GM12801 (cell line): ENCODE data around the gene CMTM7.

Experiments
- TF ChIP-seq, protein P1 (sequence below): IDR thresholded peaks from one replicate; pipeline ENCODE4 v1.5.1; 2011; ENCODE audit warnings: control low read depth; ENCODE audit not compliant: insufficient read length; ENCODE audit errors: extremely low read depth

Gene CMTM7

DNA sequence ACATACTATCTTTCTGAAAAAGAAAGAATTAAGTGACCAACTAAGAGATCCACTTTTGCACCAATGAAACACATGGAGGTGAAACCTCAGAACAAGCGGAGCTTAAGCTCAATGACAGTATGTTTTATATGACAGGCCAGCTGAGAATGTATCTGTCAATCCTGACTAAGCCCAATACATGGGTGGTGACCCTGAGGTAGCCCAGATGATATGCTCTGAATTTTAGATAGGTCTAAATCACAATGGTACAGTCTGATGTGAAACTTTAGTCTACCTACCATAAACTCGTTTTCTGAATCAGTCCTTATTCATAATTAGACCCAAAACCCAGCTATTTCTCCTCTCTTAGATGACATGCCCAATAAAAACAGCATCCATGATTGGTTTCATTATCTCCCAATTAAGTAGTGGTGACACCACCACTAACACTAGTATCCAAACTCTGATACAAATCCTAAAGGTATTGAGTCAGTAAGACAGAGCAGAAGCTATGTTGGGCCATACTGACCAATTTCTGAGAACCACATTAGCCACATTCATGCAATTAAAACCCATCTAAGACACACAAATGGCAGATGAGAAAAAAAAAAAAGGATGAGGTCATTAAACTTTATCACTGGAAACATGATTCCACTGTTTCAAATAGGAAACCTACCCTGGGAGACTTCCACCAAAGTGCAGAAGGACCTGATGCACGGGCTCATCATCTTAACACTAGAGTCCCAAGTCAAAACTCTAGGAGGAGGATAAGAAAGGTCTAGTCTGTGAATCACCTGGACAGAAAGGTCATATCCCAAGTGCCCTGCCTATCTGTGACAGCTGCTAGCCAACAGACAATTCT lies 90.4 kb downstream of the CMTM7 start:
- TF ChIP-seq, protein P1, sequence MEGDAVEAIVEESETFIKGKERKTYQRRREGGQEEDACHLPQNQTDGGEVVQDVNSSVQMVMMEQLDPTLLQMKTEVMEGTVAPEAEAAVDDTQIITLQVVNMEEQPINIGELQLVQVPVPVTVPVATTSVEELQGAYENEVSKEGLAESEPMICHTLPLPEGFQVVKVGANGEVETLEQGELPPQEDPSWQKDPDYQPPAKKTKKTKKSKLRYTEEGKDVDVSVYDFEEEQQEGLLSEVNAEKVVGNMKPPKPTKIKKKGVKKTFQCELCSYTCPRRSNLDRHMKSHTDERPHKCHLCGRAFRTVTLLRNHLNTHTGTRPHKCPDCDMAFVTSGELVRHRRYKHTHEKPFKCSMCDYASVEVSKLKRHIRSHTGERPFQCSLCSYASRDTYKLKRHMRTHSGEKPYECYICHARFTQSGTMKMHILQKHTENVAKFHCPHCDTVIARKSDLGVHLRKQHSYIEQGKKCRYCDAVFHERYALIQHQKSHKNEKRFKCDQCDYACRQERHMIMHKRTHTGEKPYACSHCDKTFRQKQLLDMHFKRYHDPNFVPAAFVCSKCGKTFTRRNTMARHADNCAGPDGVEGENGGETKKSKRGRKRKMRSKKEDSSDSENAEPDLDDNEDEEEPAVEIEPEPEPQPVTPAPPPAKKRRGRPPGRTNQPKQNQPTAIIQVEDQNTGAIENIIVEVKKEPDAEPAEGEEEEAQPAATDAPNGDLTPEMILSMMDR = no peak

DNA sequence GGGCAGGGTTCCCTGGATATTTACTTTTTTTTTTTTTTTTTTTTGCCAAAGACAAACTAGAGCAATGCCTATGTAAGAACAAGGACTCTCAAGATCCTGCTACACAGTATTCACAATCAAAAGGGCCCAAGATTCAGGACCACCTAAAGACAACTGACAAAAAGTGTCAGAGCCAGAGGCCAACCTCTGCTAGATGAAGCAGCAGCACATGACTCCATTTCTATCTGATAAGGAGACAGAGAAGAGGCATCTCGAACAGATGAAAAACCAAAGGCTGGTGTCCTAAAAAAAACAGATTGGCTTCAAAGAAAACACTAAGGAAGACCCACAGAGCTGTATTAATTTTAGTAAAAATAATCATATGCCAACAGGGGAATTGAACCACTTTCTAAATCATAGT lies 91.0 kb downstream of the CMTM7 start:
- TF ChIP-seq, protein P1 = no peak

DNA sequence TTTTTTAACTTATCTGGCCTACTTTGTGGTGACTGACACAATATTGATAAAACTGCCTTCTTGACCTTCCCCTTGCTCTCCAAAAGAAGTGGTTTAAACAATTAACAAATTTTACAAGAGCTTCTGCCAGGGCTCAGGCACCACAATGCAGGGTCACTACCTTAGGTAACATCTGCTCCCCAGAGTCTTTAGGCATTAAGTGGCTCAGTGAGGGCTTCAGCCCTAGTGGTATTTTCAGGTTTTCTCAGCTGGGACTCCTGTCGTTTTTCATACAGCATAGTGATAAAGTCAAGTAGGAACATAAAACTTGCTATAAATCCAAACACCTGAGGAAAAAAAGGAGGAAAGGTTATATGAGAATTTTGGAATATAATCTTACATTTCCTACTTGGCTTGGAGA lies 92.1 kb downstream of the CMTM7 start:
- TF ChIP-seq, protein P1 = no peak

DNA sequence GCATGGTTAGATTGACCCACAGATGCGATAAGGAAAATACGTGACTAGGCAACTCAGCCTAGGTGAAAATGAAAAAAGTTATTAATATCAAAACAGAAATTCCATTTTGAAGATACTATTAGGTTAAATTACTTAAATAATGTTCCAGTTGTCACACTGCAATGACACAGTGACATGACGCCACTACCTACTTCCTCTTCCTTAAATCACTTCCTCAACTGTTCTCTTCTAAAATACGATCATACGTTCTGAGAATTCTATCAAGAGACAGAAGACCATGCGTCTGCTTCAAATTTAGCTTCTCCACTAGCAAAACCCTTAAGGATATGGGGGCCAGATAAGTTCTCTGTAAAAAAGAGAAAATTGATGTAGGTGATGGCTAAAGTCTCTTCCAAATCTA lies 92.8 kb downstream of the CMTM7 start:
- TF ChIP-seq, protein P1 = no peak

DNA sequence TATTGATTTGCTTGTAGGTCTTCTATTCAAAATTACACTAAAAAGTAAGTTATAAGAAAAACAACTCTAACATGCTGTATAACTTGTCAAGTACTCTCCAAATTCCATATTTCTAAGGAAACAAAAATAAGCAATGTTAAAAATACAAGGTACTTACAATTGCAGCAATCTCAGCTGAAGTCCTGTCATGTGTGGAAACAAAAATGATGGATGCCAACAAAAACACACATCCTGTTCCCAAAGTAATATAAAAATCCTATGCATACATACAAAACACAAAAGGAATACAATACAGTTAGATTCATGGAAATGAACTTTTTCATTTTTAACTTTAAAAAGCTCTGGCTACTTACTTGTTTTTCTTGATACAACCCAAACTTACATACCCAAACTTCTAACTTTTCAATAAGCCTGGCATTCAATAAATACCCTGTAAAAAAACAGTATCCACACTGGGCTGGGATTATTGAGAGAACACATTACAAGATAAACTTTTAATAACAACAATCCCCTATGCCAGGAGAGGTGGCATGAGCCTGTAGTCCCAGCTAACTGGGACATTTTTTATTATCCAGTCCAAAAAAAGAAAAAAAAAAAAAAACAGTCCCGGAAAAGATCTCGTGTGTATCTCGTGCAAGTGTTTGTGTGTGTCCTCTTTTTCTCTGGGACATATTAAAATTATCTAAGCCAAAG lies 96.3 kb downstream of the CMTM7 start:
- TF ChIP-seq, protein P1 = no peak

DNA sequence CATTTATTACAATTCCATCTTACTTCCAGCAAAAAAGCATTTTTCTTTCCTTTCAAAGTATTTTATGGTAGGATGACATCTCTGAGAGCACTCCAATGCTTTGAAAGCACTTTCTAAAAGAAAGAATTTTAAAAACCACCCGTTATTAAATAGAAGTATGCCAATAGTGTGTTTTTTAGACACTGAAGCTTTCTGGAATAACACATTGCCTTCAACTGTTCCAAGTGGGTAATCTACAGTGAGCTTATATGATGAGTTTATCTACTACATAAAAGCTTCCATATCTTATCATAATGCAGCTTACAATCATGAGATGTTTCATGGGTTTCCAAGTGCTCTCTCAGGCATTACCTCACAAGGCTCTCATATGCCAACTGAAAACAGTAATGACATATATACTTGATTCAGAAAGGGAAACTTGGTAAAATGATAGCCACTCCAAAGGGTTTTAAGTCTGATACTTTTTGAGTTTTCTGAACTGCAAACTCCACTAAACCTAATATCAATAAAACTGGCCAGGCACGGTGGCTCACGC lies 96.9 kb downstream of the CMTM7 start:
- TF ChIP-seq, protein P1 = no peak

DNA sequence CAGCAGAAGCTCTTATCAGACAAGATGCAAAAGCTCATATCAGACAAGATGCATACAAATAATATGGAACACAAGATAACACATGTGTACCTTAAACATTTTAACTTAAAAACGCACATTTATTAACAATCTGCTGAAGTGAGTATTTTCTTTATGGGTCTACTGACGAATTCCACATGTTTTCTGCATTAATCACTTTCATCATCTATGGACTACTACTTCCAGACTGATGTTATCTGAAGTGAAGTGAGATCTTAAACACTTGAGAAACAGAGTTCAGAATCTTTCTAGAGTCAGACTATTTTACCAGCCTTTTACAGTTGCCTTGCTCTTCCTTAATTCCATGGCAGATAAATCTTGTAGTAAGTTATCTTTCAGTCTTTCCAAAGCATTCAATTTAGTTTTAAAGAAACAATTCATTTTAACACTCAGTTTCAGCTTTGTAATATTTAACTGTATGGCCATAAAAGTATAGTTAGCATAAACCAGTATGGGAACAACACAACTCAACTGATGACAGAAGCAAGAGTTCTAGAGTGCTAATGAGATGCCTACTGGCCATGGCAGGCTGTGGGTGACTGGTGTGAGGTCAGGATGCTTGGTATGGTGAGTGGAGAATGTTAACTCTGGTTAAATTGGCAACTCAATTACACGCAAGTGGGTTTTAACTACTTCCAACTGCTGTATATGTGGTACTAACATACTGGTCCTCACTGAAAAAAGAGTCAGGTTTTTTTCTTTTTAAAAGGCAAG lies 101.2 kb downstream of the CMTM7 start:
- TF ChIP-seq, protein P1 = no peak
